ENCODE measurements around the gene SPATS2L. TPM values are rescaled to one million over a fixed set of nuclear protein-coding genes. Genes with fewer than 3 reads are reported as not detected.

The SPATS2L gene
- total RNA-seq, 1 experiment from 2014 or later, result 154 TPM

DNA sequence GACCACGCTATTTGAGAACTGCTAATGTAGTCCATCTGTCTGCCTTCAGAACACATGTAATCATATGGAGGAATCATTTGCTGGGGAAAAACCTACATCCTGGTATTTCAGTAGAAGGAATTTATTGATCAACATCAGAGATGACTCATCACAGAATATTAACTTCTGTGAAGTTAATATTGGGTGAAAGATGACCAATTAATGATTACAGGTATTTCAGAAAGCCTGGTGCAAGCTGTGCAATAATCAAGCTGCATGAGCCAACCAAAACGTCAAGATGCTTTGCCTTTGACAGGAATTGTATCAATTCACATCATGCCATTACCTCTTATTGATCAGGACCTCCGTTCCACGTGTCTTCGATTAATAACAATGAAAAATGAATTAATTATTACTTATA is 9.4 kb upstream of the SPATS2L start:
- DNase-seq (ENCODE audit: low spot score), result no peak

- no peak for DNase-seq (ENCODE audit: low spot score)
Observed at GRCh38 chr2:200297989-200298388, 8.5 kb upstream of the SPATS2L start.

DNA sequence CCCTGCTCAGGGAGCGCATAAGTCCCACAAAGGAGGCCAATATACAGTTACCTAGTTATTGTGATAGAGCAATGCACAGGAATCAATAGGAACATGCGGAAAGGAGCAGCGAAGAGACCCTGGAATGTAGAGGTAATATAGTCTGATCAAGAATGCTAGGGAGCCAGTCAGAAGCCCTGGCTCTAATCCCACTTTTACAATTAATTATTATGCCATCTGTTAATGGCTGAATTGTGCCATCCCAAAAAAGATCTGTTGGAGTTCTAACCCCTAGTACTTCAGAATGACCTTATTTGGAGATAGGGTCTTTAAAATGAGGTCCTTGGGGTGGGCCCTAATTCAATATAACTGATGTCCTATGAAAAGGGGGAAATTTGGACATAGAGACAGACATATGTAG is 7.7 kb upstream of the SPATS2L start:
- no peak for DNase-seq (ENCODE audit: low spot score)

DNA sequence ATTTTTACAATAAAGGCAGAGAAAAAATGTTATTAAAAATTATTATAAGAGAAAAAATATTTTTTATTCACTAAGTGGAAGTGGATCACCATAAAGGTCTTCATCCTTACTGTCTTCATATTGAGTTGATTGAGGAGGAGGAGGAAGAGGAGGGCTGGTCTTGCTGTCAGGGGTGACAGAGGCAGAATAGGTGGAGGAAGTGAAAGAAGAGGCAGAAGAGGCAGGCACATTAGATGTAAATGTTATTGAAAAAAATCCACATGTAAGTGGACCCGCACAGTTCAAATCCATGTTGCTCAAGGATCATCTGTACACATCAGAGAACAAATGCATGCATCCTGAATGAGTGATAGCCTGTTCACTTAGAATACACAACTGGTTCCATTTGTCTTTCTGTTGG is 6.4 kb upstream of the SPATS2L start:
- no peak for DNase-seq (ENCODE audit: low spot score)

DNA sequence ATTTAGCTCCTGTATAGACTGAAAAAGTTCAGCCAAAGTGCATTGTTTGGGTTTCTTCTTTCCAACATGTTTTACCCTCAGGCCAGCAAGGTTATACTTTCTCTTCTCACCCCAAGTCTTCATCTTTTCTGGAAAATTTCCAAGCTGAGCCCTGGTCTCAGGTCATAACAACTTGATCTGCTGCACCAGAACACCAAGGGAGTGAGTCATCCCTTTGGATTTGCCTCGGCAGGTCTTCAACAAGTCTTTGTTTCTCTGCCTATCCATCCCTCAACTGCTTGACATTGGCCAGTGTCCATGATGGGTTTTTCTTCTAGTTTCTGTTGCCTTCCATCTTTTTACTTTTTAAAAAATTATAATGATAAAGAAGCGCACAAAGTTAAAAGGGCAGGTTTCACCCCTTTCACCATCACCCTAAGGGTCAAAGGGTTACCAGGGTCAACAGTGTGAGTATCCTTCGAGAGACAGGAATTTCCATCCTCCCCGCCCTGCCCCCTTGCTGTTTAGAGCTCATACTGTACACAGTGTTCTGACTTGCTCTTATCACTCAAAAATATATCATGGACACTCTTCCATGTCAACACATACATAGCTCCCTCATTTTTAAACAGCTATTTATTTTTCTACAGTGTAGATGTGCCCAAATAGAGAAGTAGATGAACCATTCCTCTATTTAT is 5.7 kb upstream of the SPATS2L start:
- peak; percentile 70 for DNase-seq (ENCODE audit: low spot score)

DNA sequence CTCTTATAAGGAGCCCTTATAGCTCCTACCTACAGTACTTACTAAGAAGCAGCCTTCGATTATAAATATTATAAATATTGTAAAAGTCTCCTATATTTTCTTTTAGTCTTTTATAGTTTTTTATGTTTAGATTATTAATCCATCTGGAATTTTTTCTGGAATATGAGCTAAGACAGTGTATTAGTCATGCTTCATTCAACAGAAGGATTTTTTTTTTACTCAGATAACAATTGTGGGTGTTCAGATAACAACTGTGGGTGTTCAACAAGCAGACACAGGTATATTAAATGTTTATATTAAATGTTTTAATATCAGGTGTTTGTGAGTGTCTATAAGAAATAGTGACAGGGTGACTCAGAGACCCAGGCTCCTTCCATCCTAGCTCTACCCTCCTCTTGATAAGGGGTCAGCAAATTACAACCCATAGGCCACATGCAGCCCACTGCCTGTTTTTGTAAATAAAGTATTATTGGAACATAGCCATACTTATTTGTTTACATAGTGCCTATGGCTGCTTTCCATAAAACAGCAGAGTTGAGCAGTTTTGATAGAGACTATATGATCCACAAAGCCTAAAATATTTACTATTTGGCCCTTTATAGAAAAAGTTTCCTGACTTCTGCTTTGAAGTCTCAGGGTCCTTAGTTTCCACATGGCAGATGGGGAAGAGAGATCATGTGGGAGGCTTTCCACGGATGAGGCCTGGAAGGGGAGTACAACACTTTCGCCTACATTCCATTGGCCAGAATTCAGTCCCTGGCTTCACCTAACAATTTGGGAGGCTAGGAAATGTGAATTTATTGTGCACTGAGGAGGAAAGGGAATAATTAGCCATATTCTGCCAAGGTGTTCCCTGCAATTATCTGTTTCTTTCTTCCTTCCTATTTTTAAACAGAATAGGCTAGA is 4.3 kb upstream of the SPATS2L start:
- DNase-seq (ENCODE audit: low spot score), result no peak

GRCh38 chr2:200302940-200303727 is 3.4 kb upstream of the SPATS2L start:
- peak; percentile 91 for DNase-seq (ENCODE audit: low spot score)

DNA sequence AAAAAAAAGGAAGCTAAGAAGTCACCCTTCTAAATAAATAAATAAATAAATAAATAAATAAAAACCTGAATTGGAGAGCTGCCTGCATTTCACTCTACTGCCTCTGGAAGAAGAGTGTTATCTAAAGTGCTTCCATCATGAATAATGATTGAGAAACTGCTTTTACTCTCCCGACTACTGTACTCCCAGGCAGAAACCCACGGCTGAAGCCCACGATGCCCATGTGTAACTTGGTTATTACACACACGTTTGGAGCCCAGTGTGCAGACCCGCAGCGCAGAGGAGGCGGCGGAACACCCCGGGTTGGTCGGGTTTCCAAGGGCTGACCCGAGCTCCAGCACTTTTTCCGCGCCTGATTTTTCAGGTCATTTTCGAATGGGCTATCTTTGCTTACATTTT is 697 bp upstream of the SPATS2L start:
- DNase-seq (ENCODE audit: low spot score), result peak; percentile 51

DNA sequence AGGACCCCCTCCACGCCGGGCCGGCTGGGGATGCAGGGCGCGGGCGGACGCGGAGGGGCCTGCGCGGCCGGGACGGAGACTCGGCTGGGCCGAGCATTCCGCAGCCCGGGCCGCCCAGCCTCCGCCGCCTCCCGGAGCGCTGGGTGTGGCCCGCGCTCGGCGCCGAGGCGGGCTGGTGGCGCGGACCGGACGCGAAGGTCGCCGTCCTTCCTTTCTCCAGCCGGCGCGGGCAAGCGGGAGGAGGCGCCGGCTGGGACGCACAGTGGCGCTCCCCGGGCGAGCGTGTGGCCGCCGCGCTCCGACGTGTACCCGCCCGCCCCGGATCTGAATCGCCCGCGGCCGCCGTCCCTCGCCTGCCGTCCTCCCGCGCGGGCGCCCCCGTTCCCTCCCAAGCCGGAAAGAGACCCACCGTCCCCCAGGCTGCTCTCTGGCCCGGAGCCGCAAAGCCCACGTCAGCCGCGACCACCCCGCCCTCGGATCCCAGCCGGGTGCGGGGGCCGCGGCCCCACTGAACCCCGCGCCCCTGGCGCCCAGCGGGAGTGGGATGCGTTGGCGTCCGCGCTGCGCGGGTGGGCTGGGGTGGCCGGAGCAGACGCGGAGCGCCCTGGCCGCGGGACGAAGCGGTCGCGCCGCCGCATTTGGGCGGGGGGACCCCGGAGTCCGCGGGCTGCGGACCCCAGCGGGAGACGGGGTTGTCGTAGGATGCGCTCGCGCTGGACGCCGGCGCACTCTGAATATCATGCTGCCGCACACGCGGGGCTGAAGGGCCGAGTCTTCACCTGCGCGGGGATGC is 634 bp downstream of the SPATS2L start:
- peak; percentile 19 for DNase-seq (ENCODE audit: low spot score)

GRCh38 chr2:200307724-200308545 is 1.4 kb downstream of the SPATS2L start:
- DNase-seq (ENCODE audit: low spot score), result peak; percentile 29

- peak; percentile 20 for DNase-seq (ENCODE audit: low spot score)
Observed at GRCh38 chr2:200308546-200309295, 2.2 kb downstream of the SPATS2L start.

GRCh38 chr2:200309296-200310049 is 3.0 kb downstream of the SPATS2L start:
- no peak for DNase-seq (ENCODE audit: low spot score)

- DNase-seq (ENCODE audit: low spot score), result no peak
Observed at GRCh38 chr2:200310545-200310971, 4.1 kb downstream of the SPATS2L start.

DNA sequence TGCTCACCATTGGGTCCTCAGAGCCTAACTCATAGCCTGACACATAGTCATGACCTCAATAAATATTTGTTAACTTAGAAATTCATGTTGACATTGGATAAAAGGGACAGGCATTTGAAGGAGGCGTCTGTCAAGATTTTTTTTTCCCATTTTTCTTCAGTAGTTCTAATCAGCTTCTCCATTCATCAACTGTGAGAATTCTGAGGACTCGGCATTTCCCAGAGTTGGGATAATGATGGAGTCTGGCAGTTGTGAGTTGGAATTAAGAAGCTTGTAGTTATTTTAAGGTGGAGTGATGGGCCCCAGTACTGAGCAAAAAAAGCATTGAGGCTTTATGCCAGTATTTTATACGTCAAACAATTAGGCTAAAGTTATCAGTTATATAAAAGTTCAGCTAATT is 4.6 kb downstream of the SPATS2L start:
- no peak for DNase-seq (ENCODE audit: low spot score)

DNA sequence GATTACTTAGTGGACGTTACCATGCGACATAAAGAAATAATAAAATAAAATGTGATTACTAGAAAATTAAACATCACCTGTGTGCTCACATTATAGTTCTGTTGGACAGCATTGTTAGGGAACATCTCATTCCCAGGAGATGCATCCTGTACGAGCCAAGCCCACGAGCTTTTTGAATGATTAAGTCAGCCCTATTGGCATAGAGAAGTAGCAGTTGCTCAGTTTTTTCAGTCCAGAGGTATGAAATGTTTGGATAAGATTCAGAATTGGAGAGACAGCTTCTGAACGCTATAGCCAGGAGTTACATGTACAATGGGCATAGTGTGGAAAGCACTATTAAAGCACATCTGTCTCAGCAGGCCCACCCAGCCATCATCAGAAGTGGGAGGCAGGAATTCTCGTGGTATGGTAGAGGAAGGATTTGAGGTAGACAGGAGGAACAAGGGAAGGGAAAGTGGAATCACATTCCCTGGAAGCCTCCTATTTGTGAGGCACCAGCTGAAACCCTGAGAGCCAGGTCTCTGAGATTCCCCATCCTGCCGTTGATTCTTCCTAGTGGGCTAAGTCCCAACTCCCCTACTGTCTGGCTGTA is 8.6 kb downstream of the SPATS2L start:
- no peak for DNase-seq (ENCODE audit: low spot score)

GRCh38 chr2:200317975-200318374 is 11.5 kb downstream of the SPATS2L start:
- DNase-seq (ENCODE audit: low spot score), result no peak

- no peak for DNase-seq (ENCODE audit: low spot score)
Observed at GRCh38 chr2:200318940-200319435, 12.5 kb downstream of the SPATS2L start.

DNA sequence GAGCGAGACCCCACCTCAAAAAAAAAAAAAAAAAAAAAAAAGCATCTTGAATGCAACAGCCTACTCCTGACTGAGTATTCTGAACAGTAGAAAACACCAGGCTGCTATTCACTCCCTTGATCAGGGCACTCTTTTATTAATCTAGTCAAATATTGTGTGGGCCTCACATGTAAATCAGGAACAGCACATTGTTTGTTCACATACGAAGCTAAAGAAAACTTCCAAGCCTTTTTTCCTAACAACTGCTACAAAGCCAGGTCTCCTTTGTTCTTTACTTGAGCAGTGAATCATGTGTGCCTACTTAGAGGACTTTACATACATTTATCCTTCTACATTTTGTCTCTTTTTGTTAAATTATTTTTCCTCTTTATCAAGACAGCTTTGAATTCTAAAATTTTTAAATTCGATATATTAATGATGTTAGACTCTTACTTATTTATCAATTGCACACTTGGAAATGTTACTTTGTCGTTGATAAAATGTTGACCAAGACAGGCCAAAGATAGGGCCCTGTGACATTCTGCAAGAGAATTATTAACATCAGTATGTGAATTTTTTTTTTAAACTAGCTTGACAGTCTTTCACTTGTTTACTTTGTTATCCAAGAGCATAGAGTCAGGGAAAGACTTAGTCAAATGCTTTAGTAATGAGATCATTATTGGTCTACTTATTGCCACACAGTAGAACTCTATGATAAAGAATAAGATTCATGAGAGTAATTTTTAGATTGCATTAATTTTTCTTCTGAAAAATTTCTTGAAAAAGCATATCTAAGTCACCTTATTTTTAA is 13.2 kb downstream of the SPATS2L start:
- no peak for DNase-seq (ENCODE audit: low spot score)

Measured in A172 (cell line).